ENCODE measurements around the gene BCAS3.

- TF ChIP-seq FOXM1 (IDR thresholded peaks at IDR 0.05; ENCODE audit: borderline replicate concordance) (no peak), ARNT (IDR thresholded peaks at IDR 0.05) (no peak), SP1 (IDR thresholded peaks at IDR 0.05) (no peak), TARDBP (IDR thresholded peaks at IDR 0.05) (no peak), BHLHE40 (IDR thresholded peaks at IDR 0.05; ENCODE audit: borderline replicate concordance) (no peak), ELF4 (IDR thresholded peaks at IDR 0.05) (no peak), ZNF384 (IDR thresholded peaks at IDR 0.05) (no peak), LEF1 (IDR thresholded peaks at IDR 0.05; ENCODE audit: borderline replicate concordance) (no peak), FOXA1 (IDR thresholded peaks at IDR 0.05) (no peak), SUZ12 (IDR thresholded peaks at IDR 0.05) (no peak), L3MBTL2 (conservative IDR thresholded peaks at IDR 0.05) (no peak), FOXK2 (IDR thresholded peaks at IDR 0.05) (no peak)
- TF ChIP-seq, protein P1, sequence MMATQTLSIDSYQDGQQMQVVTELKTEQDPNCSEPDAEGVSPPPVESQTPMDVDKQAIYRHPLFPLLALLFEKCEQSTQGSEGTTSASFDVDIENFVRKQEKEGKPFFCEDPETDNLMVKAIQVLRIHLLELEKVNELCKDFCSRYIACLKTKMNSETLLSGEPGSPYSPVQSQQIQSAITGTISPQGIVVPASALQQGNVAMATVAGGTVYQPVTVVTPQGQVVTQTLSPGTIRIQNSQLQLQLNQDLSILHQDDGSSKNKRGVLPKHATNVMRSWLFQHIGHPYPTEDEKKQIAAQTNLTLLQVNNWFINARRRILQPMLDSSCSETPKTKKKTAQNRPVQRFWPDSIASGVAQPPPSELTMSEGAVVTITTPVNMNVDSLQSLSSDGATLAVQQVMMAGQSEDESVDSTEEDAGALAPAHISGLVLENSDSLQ (IDR thresholded peaks at IDR 0.05), result no peak
Observed at GRCh38 chr17:61247439-61247838, 569.8 kb downstream of the BCAS3 start.
